OCI-LY7 (cell line): Measurements from ENCODE around the gene AQP9.

Experiments used
- CTCF ChIP-seq: fragments of 200-600 bp; sonication (generic); conservative IDR thresholded peaks from 2 replicates; pipeline ENCODE4 v1.5.1; 2014; ENCODE audit warnings: mild to moderate bottlenecking, antibody characterized with exemption, low read length, moderate library complexity, mixed read lengths
- EZH2phosphoT487 ChIP-seq: fragments of 200-600 bp; sonication (generic); IDR thresholded peaks from 2 replicates; pipeline ENCODE4 v1.6.1; 2018; ENCODE audit warnings: low read depth, borderline replicate concordance, mild to moderate bottlenecking, mixed run types, antibody characterized with exemption, low read length, moderate library complexity, mixed read lengths

GRCh38 chr15:58229297-58229768 is 91.2 kb downstream of the AQP9 start:
- TF ChIP-seq CTCF, result no peak
- no peak for TF ChIP-seq EZH2phosphoT487
